GM12892 (cell line): ENCODE results near the gene PPP2CA. TPM values are rescaled to one million over a fixed set of nuclear protein-coding genes. Genes with fewer than 3 reads are reported as not detected.
"Not testable (repeated sequence)": the region's sequence is repeated elsewhere in the genome, so short reads cannot be mapped to it uniquely, and the experiment has no call there.

Experiments used
- DNase-seq: peaks from one replicate; pipeline ENCODE4 v3.0.0; 2011; ENCODE audit not compliant: insufficient read length
- FAIRE-seq: peaks from 2 replicates; lab custom pipeline; 2011; peaks lifted over from hg19 to GRCh38; lab: Jason Lieb, UNC
- POLR2A ChIP-seq: IDR thresholded peaks from 2 replicates; pipeline ENCODE4 v1.6.1; 2011; ENCODE audit warnings: low read depth, low read length, control low read depth
- POLR2AphosphoS5 ChIP-seq: IDR thresholded peaks from 2 replicates; pipeline ENCODE4 v1.6.1; 2011; ENCODE audit warnings: low read depth, low read length, control low read depth
- TAF1 ChIP-seq: IDR thresholded peaks from 2 replicates; pipeline ENCODE4 v1.6.1; 2011; ENCODE audit warnings: low read depth, mild to moderate bottlenecking, control low read depth, low read length, borderline replicate concordance
- polyA plus RNA-seq: library from polyadenylated mRNA; unstranded; fragments of >200 nt; gene quantifications from one replicate; pipeline ENCODE4 v1.2.1, GENCODE V29; 2012; ENCODE audit warnings: missing spikeins, inconsistent platforms; ENCODE audit not compliant: missing spikeins

PPP2CA gene
- 93.8 TPM for polyA plus RNA-seq

DNA sequence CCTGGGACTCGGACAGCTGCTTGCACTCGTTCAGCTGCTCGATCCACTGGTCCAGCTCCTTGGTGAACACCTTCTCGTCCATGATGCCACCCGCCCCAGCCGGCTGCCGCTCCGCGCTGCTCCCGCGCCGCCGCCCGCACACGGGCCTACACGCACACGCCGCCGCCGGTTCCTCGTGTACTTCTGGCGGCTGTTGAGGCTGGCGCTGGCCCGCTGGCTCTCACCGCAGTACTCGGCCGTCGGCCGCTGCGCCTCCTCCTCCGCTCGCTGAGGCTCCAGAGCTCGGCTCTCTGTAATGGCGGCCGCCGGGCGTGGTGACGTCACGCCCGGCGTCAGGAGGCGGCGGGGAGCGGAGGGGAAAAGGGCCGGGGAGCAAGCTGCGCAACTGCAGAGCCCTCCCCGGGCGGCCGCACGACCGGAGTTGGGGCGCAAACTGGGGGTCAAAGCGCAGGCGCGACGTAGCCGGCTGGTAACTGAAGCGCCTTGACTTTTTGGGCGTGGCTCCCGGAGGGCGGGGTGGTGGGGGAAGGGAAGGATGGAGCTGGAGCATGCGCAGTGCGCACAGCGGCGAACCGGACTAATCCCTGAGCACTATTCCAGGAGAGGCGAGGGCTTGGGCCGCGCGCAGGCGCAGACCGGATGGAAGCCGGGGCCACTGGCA is at the start of gene PPP2CA:
TSS of gene PPP2CA (minus strand) at position 294 of the 661 bp plus-strand sequence. CDS start at position 82, 212 bp downstream.
- FAIRE-seq (peak; percentile 98), DNase-seq (peak; percentile 87)
- TF ChIP-seq POLR2AphosphoS5 (no peak; the same call in 1 of the 2 replicates), POLR2A (peak; percentile 49), TAF1 (peak; percentile 23; the same call in 1 of the 2 replicates)

DNA sequence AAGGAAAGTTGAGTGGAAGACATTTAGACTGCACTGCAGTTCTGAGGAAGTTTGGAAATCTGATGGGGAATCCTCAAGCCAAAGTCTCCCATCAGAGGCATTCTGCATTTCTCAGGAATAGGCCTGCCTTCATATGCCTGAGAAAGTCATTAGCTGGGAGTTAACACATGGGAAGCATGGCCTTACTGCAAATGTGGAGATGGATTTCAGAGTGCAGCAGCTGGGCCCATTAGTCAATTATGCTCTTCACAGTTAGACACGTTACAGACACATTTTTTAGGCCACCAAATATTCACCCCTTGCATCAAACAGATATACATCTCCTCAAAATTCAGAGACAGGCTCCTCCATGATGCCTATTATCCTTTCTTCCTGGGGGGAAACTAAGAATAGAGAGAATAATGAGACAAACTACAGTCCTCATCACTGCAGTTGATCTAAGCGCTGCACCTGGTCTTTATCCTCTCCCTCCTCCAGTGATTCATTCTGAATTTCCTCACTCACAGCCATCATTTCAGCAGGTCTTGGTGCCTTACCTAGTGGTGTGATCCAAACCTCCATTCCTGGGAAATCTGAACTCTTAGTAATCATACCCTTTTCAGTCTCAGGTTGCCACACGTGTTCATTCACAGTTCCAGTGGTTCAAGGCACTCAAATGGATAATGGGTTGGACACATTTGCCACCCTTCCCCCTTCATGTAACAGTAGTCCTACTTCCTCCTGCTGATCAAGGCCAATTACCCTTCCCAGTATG is 47.9 kb upstream of the PPP2CA start:
- TF ChIP-seq POLR2A (no peak), TAF1 (no peak), POLR2AphosphoS5 (no peak)
- FAIRE-seq (no peak), DNase-seq (no peak)

DNA sequence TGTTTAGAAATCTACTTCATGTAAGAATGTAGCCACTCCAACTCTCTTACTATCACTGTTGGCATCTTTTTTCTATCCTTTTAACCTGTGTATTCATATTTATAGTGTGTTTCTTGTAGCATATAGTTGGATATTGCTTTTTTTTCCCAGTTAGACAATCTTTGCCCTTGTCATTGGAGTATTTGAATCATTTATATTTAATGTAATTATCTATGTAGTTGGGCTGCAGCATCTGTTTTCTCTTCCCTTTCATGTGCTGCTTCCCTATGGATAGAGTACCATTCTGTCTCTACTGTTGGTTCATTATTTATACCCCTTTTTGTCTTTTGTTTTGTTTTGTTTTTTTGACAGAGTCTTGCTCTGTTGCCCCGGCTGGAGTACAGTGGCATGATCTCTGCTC is 45.2 kb upstream of the PPP2CA start:
- FAIRE-seq (no peak), DNase-seq (no peak)
- TF ChIP-seq TAF1: no peak
- TF ChIP-seq POLR2AphosphoS5: no peak
- no peak for TF ChIP-seq POLR2A

DNA sequence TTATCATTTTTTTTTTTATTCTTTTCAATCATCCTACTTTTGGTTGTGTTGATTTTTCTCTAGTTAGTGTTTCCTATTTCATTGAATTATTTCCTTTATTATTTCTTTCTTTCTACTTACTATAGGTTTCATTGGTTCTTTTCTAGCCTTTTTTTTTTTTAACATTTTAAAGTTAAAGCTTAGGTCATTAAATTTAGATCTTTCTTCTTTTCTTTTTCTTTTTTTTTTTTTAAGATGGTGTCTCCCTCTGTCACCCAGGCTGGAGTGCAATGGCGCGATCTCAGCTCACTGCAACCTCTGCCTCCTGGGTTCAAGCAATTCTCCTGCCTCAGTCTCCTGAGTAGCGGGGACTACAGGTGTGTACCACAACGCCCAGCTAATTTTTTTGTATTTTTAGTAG is 43.0 kb upstream of the PPP2CA start:
- FAIRE-seq: no peak
- TF ChIP-seq TAF1 (no peak), POLR2A (no peak), POLR2AphosphoS5 (no peak)

DNA sequence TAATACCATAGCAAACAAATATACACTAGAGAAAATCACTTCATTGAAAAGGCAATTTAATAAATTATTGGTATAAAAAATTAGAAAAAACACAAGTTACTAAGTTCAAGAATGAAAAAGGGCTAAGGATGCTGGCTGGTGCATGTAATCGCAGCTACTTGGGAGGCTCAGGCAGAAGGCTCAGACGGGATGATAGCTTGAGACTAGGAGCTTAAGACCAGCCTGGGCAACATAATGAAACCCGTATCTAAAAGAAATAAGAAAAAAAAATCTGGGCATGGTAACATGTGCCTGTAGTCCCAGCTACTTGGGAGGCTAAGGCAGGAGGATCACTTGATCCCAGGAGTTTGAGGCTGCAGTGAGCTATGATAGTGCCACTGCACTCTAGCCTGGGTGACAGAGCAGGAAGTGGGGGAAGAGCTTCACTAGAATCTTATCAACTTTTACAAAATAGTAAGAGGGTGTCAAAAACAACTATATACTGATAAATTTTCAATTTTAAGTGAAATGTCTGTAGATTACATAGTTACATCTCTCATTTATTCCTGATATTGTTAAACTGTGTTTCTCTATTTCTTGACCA is 42.2 kb upstream of the PPP2CA start:
- DNase-seq: no peak

More for the DNA sequence above, 43.0 kb upstream of the PPP2CA start:
- no peak for DNase-seq

DNA sequence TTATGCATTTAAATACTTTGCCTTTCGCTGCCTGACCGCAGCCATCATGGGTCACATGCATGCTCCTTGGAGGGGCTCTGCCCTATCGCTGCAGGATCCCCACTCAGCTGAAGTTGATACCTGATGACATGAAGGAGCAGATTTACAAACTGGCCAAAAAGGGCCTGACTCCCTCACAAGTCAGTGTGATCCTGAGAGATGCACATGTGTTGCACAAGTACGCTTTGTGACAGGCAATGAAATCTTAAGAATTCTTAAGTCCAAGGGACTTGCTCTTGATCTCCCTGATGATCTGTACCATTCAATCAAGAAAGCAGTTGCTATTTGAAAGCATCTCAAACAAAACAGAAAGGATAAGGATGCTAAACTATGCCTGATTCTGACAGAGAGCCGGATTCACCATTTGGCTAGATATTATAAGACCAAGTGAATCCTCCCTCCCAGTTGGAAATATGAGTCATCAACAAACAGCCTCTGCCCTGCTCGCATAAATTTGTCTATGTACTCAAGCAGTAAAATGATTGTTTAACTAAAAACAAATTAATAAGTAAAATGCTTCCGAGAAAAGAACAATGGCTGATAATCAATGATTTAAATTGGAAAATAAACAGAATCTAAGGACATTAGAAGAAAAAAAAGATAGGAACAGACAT is 41.6 kb upstream of the PPP2CA start:
- DNase-seq: no peak
- no peak for FAIRE-seq
- no peak for TF ChIP-seq TAF1
- TF ChIP-seq POLR2AphosphoS5: no peak
- no peak for TF ChIP-seq POLR2A

More for the DNA sequence above, 42.2 kb upstream of the PPP2CA start:
- TF ChIP-seq TAF1: no peak
- TF ChIP-seq POLR2AphosphoS5: no peak
- no peak for TF ChIP-seq POLR2A
- FAIRE-seq: no peak

DNA sequence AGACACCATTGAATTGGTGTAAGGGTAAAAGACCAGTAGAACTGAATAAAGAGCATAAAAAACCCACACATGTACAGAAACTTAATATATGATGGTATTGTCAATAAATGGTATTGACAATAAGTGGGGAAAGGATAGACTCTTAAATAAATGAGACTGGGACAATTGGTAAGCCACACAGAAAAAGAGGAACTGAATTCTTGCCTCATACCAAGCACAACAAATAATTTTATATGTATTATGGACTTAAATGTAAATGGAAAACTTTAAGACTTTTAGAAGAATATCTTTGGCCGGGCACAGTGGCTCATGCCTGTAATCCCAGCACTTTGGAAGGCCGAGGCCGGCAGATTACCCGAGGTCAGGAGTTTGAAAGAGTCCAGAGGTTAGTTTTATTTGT is 37.9 kb upstream of the PPP2CA start:
- FAIRE-seq: no peak
- no peak for DNase-seq
- TF ChIP-seq POLR2A: no peak
- no peak for TF ChIP-seq POLR2AphosphoS5
- TF ChIP-seq TAF1: no peak

DNA sequence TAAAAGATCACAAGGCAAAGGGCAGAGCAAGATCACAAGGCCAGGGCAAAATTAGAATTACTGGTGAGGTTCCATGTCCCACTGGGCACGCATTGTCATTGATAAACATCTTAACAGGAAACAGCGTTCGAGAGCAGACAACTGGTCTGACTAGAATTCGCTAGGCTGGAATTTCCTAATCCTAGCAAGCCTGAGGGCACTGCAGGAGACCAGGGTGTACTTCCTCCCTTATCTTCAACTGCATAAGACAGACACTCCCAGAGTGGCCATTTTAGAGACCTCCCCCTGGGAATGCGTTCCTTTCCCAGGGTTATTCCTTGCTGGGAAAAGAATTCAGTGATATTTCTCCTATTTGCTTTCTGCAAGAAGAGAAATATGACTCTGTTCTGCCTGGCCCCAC is 36.8 kb upstream of the PPP2CA start:
- DNase-seq, FAIRE-seq: not testable (repeated sequence)

DNA sequence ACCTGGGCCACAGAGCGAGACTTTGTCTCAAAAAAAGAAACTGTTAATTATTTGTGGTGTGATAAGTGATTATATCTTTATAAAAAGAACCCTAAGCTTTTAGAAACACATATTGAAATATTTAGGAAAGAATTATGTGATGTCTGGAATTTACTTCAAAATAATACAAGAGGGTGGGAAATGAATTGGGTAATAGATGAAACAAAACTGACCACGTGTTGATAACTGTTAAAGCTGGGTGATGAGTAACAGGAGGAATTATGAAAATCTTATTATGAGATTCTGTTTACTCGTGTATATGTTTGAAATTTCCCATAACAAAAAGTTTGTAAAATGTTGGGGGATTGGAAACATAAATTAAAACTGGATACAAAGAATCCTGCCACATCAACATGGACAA is 33.0 kb upstream of the PPP2CA start:
- FAIRE-seq: no peak
- TF ChIP-seq TAF1 (no peak), POLR2A (no peak), POLR2AphosphoS5 (no peak)

DNA sequence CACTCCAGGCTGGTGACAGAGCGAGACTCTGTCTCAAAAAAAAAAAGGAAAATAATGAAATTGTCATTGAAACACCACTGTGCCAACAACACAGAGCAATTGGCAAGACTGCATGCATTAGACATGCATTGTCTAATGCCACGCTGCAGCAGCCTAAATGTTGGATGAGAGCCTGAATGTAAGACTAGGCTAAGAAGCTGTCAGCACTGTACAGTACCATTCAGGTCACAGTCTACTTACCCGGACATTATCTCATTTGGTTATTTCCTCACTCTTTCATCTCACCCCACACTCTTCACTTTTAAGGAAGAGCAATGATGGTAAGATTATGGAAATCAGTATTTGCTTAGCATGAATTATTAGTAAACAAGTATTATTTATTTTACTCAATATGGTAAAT is 31.3 kb upstream of the PPP2CA start:
- DNase-seq: no peak
- no peak for FAIRE-seq
- TF ChIP-seq POLR2AphosphoS5 (no peak), POLR2A (no peak), TAF1 (no peak)

More for the DNA sequence above, 33.0 kb upstream of the PPP2CA start:
- DNase-seq: no peak
